ENCODE results near the gene USP17L30.
"Not testable (repeated sequence)": the region's sequence is repeated elsewhere in the genome, so short reads cannot be mapped to it uniquely, and the experiment has no call there.

DNA sequence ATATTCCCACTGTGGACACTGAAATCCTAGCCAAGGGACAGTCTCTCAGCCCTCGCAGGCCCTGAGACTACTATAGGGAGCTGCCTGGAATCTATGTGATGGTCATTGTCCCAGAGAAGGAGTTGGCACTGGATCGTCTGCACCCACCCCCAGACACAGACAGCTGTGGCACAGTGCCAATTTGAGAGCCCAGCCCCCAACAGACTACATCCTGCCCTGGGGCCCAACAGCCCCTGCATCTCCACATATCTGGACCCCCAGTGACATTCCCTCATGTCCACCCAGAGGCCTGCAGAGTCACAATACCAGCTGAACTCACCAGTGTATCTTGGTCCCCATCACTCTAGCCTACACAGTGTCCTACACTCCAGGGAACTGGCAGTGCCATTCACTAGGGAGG is 42.8 kb downstream of the USP17L30 start:
- TF ChIP-seq, protein P1, sequence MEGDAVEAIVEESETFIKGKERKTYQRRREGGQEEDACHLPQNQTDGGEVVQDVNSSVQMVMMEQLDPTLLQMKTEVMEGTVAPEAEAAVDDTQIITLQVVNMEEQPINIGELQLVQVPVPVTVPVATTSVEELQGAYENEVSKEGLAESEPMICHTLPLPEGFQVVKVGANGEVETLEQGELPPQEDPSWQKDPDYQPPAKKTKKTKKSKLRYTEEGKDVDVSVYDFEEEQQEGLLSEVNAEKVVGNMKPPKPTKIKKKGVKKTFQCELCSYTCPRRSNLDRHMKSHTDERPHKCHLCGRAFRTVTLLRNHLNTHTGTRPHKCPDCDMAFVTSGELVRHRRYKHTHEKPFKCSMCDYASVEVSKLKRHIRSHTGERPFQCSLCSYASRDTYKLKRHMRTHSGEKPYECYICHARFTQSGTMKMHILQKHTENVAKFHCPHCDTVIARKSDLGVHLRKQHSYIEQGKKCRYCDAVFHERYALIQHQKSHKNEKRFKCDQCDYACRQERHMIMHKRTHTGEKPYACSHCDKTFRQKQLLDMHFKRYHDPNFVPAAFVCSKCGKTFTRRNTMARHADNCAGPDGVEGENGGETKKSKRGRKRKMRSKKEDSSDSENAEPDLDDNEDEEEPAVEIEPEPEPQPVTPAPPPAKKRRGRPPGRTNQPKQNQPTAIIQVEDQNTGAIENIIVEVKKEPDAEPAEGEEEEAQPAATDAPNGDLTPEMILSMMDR (conservative IDR thresholded peaks at IDR 0.05 in 1 of 2, IDR thresholded peaks at IDR 0.05 in 1 of 2; ENCODE audit: low read depth in 1 of 2, low read length in 2 of 2) = not testable (repeated sequence)
- TF ChIP-seq EZH2 (IDR thresholded peaks at IDR 0.05; ENCODE audit: low read length, missing control alignments) = not testable (repeated sequence)
